NCI-H1105 (cell line): ENCODE data around the gene HPS3.

Source experiments
- DNase-seq: peaks from one replicate; lab custom pipeline; 2025; lab: John Stamatoyannopoulos, UW

The HPS3 gene

GRCh38 chr3:149122721-149123578 is 6.5 kb upstream of the HPS3 start:
- DNase-seq, result no peak

GRCh38 chr3:149128821-149129220 is 617 bp upstream of the HPS3 start:
- no peak for DNase-seq

- DNase-seq, result no peak
Measured at GRCh38 chr3:149131589-149131988, 2.2 kb downstream of the HPS3 start.

DNA sequence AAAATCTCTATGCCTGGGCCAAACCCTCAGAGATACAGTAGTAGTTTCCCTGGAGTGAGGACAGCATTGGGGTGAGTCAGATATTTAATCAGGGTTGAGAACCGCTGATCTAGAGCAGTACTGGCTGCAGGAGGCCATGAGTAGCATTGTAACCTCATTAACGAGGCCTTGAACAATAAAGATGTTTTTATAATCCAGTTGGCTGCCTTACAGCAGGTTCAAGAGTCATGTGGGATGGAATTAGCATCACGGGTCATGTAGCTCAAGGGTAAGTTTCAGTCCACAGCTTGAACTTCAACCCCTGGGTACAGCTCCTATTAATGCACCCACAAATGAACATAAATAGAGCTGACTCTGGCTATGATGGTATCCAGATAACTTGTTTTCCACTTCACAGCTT is 5.1 kb downstream of the HPS3 start:
- no peak for DNase-seq

GRCh38 chr3:149142682-149143081 is 13.2 kb downstream of the HPS3 start:
- no peak for DNase-seq

DNA sequence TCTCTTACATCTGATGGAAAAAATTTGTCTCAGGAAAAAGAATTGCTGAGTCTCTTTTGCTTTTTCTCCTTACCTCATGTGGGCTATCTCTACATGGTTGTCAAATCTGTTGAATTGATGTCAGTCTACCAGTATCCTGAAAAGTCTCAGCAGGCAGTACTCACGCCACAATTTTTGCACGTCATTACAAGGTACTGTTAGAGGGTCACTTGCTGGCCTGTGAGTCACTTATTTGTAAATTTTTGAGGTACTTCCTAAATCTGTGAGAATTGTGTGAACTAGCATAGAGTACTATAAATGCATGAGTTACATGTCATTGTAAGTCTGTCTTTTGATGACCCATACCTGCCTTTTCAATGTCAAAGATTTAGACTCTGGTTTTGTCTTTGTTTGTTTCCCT is 15.9 kb downstream of the HPS3 start:
- no peak for DNase-seq

DNA sequence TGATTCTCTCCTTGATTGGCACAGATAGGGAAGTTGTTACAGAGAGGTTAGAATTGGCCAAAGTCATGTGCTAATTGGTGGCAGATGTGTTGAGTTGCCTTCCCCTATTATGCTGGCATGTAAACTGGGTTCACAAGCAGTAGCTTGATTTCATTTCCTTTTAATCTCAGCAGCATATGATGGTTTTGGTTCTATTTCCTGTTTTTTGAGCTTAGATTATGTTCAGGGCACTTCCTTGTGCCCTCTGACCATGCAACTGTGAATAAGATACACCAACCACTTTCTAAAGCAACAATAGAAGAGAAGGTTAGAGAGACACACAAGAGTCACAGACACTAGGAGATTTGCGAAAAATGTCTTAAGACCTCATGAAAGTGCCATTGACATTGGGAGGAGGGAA is 16.5 kb downstream of the HPS3 start:
- DNase-seq, result no peak

DNA sequence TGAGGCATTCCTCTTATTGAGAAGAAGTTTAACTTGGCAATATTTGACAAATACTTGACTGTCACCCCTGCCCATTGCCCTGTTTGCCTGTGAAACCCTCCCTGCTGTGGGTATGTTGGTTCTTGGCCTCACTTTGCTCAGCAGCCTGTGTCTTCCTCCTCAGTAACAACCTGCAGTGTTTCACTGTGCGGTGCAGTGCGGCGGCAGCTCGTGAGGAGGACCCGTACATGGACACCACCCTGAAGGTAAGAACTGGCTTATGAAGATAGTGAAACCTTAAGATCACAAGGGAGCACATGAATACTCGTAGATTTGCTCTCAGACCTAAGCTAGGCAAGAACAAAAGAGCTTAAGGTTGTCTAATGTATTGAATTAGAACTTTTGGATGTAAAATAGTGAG is 21.0 kb downstream of the HPS3 start:
- no peak for DNase-seq

GRCh38 chr3:149151843-149152242 is 22.4 kb downstream of the HPS3 start:
- DNase-seq, result no peak

DNA sequence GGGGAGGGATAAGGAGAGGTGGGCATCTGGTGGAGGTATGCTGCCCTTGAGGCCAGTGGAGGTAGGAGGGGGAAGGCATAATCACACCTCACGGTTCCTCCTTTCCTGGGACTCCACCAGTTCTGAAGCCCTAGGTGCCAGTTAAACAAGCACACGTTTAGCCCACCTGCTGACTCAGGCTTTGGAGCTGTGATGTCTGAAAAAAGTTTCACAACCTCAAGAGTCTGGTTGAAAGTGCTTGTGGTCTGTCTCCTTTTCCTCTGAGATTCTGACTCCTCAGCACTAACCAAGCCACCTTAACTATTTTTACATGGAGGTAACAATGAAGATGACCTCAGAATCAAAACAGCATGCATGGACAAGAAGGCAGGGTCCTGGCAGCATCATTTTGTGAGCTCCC is 23.0 kb downstream of the HPS3 start:
- no peak for DNase-seq

- DNase-seq, result no peak
Measured at GRCh38 chr3:149153402-149153801, 24.0 kb downstream of the HPS3 start.

DNA sequence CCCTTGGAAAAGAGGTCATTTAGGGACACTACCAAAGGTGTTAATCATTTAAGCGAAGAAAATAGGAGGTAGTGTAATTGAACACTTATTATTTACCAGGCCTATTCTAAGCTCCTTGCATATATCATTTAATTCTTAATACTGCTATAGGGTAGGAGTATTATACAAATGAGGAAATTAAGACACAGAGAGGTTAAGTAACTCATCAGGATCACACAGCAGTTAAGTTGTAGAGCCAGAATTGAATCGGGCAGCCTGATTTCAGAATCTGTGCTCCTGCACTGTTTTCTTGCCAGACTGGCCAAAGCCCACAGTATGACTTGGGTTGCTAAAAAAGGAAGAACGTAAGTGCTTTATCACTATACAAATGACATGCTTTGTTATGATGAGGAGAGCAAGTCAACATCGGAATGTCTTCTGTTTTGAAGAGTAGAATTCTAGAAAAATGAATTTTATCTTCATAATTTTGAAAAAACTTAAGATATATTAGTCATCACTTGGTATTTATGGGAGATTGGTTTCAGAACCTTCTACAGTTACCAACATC is 31.4 kb downstream of the HPS3 start:
- no peak for DNase-seq

DNA sequence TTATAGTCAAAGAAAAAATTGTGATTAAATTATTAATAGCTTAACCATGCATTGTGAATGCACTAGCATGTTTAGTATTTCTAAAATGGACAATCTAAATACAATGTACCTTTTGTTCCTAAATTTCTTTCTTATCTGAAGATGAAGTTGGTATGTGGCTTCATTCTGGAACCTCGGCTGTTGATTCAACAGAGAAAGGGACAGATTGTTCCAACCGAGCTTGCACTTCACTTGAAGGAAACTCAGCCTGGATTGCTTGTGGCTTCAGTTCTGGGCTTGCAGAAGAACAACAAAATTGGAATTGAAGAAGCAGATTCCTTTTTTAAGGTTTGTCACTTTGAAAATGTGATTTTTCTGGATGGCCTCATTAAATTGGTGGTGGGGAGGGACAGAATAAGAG is 32.6 kb downstream of the HPS3 start:
- no peak for DNase-seq

- DNase-seq, result no peak
Measured at GRCh38 chr3:149163066-149163465, 33.6 kb downstream of the HPS3 start.

DNA sequence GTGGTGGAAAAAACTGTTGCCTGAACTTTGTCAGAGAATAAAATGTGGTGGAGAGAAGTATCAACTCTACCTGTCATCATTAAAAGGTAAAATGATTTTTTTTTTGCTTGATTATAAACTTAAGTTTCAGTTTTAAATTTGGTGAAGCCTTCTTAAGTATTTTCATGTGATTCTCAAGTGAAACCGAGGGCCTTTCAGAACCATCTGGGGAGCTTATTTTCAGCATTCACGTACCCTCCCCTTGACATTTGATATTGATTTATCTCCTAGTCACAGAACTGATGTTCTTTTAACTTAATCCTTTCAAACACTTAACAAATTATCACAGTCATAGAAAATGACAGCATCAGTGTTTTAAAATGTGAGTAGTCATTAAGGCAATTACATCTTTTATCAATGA is 38.5 kb downstream of the HPS3 start:
- no peak for DNase-seq

GRCh38 chr3:149170672-149171071 is 41.2 kb downstream of the HPS3 start:
- DNase-seq, result no peak

- no peak for DNase-seq
Measured at GRCh38 chr3:149174901-149175300, 45.5 kb downstream of the HPS3 start.

DNA sequence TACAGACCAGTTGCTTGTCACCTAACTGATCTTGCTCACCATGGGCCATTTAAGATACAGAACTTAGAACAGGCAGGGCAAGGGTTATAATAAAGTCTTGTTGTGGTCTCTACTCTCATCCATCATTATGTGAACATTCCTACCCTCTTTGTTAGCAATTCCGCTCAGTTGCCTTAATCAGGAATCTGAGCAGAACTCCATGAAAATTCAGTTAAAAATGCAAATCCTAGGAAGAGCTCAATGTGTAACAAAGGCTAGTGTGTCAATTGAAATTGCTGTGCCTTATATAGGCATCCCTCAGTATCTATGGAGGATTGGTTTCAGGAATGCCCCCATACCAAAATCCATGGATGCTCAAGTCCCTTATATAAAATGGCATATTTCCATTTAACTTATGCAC is 47.7 kb downstream of the HPS3 start:
- DNase-seq, result no peak

GRCh38 chr3:149179220-149179619 is 49.8 kb downstream of the HPS3 start:
- no peak for DNase-seq

DNA sequence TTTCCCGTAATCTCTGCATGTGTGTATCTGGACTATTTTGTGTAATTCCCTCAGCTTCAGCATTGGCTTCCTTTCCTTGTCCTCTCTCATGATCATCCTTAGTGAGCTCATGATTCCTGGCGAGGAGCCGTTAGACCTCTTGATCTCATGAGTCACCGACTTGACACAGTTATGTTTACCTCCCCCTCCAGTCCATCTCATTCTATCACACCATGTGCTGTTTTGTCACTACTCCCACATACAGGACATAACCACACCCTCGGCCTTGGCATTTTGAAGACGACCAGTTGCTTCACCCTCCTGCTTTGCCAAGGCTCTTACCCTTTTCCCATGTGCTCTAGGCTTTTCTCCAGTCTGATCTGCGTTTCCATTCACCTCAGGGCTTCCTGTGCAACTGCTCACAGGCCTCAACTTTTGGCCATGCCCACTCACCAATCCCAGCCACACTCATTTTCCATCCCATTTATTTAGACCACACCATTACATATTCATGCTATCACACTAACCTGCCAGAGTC is 50.7 kb downstream of the HPS3 start:
- no peak for DNase-seq

- no peak for DNase-seq
Measured at GRCh38 chr3:149181182-149181581, 51.7 kb downstream of the HPS3 start.

DNA sequence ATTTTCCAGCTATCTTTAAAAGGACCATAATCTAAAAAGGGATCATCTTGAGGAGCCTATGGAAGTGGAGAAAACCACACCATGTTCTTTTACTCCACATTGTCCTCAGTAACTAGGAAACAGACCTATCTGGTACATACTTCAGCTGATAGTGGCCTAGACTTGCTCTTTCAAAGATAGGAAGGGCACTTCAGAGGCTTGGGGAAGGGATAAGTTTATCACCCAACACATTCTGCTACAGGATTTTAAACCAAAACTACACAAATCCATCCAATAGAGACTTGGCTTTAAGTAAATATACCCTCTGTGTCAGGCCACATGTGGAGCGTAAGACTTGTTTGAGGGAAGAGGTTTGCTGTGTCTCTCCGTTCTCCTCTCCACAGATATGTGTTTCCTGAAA is 56.8 kb downstream of the HPS3 start:
- DNase-seq, result no peak

DNA sequence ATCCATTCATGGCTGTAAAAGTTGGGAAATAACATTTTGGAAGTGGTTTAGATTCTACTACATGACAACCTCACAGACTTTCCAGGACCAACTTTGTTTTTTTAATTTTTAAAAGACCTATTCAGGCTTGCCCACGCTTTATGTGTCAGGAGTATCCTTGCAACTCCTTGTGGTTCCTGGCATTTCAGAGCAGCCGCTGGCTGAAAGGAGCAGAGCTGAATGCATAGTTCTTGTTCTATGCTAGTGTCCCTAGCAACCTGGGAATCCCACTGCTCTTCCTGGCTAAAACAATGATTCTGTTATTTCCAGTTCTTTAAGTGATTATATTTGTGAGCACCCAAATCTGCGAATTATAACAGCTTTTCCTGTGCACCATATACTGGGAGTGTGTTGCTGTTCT is 57.3 kb downstream of the HPS3 start:
- no peak for DNase-seq

GRCh38 chr3:149188494-149188893 is 59.1 kb downstream of the HPS3 start:
- DNase-seq, result no peak
